ENCODE results near the gene TRIM67.
"Not testable (repeated sequence)": the region's sequence is repeated elsewhere in the genome, so short reads cannot be mapped to it uniquely, and the experiment has no call there.

The TRIM67 gene

DNA sequence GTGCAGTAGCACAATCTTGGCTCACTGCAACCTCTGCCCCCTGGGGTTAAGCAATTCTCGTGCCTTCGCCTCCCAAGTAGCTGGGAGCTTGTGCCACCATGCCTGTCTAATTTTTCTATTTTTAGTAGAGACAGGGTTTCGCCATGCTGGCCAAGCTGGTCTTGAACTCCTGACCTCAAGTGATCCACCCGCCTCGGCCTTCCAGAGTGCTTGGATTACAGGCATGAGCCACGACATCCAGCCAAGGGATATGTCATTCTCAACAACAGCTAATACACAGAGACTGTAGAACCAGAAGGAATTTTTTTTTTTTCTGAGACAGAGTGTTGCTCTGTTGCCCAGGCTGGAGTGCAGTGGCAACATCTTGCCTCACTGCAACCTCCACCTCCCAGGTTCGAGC, 3.7 kb upstream of the TRIM67 start:
- not testable (repeated sequence) for DNase-seq (ENCODE audit: low spot score)

DNA sequence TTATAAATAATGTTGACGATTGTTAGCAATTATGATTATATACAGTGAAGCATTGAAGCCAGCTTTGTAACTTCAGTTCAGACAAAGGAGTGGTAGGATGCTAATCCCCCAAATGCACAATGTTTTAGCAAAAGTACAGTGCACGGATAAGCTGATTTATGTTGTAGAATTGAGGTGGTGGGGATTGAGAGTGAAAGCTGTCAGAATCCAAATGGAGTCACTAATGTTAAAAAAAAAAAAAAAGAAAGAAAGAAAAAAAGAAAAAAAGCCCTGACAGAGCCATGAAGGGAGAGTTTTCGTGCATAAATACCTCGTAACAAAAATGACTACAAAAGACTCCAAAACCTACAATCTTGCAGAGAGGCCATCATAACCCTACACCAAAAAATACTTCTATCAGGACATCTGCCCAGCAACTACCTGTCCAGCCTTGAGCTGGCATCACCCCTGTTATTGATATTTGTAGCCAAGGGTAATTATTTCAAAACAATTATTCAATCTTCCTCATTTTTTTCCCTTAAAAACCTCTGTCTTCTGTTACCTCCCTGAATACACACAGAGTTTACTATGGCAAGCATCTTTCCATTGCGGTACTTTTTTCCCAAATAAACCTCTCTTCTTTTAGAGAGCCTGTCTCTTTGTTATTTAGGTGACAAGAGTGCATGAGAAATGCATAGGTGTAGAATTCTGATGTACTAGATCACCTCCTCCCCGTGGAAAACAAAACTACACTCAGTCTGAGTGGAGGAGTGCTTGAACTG, 2.5 kb upstream of the TRIM67 start:
- no peak for DNase-seq (ENCODE audit: low spot score)

DNA sequence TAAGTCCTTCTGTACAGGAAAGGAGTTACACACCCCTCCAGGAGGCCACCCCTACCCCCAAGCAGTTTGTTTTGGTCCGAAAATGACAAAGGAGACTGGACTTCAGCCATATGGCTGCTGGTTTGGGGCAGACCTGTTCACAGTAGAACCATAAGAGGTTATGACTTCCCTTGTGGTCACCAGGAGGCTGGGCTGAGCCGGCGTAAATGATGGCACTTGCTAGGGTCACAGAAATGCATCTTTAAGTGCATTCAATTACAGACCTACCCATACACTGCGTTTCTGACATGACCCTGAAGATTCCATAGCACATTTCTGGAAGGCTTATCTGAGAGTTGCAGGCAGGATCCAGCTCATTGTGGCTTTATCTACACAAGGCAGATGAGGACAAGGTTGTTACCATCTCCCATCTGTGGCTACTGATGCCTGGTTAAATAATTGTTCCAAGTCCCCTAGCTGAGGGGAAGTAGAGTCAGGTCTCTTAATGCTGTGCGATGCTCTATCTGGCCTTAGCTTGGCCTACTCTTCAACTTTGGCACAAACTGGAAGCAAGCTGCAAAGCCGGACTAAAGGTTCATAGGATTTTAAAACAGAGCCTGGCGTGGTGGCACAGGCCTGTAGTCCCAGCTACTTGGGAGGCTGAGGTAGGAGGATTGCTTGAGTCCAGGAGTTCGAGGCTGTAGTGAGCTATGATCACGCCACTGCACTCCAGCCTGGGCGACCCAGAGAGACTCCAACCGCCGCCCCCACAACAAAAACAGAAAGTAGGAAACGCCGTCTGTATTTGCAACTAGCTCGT, 1.7 kb upstream of the TRIM67 start:
- DNase-seq (ENCODE audit: low spot score), result no peak

DNA sequence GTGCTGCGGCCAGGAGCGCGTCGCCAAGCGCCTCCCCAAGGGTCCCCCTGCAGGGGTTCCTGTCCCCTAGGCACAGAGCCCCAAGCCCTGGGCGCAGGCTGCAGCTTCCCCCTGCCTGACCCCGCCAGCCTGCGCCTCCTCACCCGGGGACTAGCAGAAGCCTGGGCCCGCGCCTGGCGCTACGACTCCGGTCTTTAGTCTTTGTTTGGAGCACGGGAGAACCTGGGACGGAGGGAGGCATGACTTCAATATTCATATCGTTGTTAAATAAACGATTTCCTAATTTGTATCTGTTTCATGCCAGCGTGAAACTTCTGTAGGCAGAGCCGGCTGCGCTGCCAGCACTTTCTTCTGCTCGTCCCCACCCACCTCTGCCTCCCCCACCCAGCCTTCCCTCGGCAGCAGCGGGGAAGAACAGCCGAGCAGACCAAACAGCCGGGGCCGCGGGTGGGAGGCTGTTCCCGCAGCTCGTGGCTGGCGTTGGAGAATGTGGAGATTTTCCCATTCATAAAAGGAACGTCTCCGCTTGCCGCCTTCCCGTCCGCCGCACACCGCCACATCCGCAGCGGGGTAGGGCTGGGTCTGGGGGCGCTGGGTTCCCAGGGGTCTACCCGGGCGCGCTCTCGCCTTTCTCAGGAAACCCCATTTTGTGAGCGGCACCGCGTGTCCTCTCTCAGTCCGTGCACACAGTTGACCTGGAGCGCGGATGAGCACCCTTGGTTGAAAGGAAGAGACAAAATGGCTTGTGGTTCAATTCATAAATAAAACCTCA, 777 bp upstream of the TRIM67 start:
- no peak for DNase-seq (ENCODE audit: low spot score)

DNA sequence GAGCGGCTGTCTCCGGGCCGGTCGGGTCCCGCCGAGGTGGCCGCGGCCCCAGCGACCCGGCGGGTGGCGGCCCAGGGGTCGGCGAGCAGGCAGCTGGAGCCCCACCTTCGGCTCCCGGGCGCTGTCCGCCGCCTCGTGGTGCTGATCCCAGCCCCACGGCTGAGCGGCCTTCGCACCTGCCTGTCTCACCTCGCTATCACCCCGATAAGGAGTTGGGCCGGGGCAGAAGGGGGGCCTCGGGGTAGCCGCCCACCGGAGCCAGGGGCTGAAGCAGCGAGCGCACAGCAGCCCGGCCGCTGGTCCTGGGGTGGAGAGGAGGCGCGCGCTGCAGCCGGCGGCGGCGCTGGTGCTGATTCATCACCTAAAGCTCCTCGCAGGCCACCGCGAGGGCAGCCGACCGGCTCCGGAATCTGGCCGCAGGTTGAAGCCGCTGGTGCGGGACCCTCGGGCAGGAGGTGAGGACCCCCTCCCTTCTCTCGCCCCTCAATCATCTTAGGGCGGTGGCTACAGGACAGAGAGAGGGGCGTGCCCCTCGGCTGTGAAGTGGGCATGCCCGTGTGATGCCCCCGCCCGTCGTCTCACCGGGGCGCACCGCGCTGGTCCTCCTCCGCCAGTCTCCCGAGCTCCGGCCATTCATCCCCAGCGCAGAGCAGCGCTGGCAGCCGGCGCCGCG, 575 bp downstream of the TRIM67 start:
- DNase-seq (ENCODE audit: low spot score), result no peak

DNA sequence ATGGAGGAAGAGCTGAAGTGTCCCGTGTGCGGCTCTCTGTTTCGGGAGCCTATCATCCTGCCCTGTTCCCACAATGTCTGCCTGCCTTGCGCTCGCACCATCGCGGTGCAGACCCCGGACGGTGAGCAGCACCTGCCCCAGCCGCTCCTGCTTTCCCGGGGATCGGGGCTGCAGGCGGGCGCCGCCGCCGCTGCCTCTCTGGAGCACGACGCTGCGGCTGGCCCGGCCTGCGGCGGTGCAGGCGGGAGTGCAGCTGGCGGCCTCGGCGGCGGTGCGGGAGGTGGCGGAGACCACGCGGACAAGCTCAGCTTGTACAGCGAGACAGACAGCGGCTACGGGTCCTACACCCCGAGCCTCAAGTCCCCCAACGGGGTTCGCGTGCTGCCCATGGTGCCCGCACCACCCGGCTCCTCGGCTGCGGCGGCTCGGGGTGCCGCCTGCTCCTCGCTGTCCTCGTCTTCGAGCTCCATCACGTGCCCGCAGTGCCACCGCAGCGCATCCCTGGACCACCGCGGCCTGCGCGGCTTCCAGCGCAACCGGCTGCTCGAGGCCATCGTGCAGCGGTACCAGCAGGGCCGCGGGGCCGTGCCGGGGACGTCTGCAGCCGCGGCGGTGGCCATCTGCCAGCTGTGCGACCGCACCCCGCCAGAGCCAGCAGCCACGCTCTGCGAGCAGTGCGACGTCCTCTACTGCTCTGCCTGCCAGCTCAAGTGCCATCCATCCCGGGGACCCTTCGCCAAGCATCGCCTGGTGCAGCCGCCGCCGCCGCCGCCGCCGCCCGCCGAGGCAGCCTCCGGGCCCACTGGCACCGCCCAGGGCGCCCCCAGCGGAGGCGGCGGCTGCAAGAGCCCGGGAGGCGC, 1.3 kb downstream of the TRIM67 start:
- DNase-seq (ENCODE audit: low spot score), result no peak

DNA sequence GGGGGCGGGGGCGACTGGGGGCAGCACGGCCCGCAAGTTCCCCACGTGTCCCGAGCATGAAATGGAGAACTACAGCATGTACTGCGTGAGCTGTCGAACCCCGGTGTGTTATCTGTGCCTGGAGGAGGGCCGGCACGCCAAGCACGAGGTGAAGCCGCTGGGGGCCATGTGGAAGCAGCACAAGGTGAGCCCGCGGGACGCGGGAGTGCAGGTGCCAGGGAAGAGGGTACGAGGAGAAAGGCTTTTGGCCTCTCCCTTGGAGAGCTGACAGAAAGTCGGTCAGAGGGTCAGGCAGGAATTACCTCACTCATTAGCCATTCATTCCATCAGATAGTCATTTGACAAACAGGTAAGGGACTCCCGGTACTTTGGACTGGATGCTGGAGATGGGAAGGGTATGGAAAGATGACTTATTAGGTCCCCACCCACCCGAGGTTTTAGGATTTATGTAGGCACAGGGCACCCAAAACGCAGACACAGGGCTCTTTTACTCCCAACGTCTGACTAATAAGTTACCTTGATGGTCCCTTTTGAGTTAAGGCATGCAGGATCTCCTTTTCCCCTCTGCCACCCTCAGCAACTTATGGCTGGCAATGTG, 2.1 kb downstream of the TRIM67 start:
- no peak for DNase-seq (ENCODE audit: low spot score)

DNA sequence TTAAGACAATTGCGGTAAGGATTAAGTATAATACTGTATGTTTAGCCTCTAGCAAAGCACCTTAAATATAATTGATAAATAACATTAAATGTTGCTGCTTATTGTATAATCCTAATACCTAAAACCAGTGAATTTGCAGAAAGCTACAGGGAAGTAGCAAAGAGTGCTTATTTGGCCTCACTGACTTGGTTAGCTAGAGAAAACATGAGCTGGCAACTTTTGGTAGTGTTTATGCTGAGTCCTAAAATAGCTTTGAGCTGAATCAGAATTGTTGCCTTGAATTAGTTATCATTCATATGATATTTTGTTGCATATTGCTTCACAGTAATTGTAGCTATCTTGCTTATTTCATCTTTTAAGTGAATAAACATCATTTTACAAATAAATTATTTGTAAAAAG, 3.5 kb downstream of the TRIM67 start:
- DNase-seq (ENCODE audit: low spot score), result no peak

DNA sequence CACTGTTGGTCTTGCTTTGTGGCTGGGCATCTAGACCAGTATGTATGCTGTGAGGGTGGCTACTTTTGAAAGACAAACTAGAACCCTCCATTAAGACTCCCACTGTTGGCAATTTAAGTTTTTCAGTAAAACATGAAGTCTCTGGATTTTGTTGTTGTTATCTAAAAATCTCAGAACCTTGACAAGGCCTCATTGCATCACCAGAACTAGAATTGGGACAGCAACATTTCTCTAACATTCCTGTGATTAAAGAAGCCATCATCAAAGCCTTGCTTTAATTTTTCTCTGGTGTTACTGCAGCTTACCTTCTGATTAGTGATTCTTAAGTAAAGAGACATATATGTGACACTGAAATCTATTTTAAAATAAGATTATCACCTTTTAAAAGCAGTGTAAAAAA, 4.5 kb downstream of the TRIM67 start:
- no peak for DNase-seq (ENCODE audit: low spot score)

DNA sequence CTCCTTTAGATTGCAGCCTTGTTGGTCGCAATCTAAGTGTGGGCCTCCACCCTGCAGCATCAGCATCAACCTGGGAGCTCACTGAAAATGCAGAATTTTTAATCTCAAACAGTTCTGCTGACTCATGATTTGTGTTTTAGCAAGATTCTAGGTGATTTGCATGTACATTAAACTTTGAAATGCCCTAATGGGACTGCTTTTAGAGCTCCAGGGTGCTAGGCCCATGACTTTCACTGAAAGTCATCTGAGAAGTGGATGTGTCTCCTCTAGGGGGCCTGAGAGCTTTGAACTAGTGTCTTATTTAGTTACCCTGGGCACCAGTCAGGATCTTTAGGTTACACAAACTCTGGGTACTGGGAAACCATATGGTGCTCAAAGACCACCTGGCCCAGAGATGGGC, 9.0 kb downstream of the TRIM67 start:
- DNase-seq (ENCODE audit: low spot score), result no peak

DNA sequence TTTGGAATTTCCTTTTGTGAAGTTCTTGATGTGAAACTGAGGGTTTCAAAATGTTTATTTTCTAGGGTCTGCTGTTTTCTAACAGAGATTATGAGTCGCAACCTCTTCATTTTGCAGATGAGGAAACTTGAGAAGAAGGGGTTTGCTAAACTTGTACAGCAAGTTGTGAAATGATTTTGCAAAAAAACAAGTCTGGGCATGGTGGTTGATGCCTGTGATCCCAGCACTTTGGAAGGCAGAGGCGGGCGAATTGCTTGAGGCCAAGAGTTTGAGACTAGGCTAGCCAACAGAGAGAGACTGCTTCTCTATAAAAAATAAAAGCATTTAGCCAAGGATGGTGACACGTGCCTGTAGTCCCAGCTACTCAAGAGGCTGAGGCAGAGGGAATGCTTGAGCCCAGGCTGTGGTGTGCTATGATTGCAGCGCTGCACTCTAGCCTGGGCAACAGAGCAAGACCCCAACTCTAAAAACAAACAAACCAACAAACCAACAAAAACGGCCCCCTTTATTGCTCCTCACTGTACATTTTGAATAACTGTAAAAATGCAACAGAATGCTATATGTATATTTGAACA, 9.9 kb downstream of the TRIM67 start:
- no peak for DNase-seq (ENCODE audit: low spot score)

DNA sequence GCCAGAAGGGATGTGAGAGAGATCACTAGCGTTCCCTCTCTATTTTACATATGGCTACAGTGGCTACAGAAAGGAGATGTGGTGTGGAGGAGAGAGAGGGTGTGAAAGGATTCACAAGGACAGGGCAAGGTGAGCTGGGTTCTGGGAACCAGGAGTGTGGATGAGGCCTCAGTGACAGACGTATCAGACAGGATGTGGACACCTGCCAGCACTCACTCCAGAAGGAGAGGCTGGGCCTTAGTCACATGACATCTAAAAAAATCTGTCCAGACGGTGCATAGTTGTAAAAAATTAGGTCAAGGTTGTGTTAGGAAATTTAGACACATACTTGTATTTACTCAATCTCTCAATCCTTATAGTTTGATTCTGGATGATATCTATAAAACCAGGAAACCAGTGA, 10.6 kb downstream of the TRIM67 start:
- DNase-seq (ENCODE audit: low spot score), result no peak

DNA sequence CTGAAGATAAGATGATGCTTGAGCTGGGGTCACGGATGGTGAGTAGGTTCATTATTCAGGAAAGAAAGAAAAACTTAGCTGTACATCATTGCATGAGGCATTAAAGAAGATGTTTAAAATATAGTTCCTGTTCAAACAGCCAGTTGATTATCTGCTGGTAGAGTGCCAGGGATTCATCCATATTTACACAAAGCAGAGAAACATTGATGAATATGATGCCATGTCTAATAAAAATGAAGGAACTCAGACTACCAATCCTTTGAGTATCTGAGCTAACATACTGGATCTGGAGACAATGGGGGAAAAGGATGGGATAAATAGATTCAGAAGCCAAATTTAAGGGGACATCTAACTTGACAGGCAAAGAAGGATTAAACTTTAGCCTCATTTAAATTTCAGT, 14.6 kb downstream of the TRIM67 start:
- no peak for DNase-seq (ENCODE audit: low spot score)

DNA sequence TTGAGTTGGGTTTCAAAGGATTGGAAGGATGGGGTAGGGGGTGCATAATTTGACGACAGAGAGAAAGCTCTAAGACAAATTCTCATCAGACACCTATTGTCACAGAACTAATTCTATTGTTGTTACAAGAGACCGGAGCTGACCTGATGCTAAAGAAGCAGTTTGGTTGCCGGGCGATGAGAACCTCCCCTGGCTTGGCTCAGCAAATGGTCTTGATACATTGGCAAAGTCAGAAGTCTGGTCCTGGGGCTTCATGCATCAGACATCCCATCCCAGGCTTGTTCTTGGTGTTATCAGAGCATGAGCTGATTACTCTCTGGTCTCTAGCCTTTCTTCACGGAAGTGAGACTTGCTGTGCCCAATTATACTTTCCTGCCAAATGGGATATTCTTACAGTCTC, 15.4 kb downstream of the TRIM67 start:
- no peak for DNase-seq (ENCODE audit: low spot score)

DNA sequence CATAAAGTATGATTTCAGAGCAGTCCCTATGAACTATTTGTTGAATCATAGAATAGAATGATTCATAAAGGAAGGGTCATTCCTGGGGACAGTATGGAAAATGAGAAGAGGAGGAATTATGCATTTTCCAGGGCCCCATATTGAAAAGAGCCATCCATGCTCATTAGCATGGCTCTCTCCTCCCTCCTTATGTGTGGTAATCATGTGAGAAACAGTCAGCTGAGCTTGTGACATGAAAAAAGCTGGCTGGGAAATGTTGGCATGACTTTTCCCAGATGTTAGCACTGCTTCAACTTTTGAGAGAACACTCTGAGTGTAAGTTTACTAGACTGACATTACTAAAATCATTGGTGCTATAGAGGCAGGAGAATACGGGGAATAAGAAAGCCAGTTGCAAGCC, 16.1 kb downstream of the TRIM67 start:
- no peak for DNase-seq (ENCODE audit: low spot score)

DNA sequence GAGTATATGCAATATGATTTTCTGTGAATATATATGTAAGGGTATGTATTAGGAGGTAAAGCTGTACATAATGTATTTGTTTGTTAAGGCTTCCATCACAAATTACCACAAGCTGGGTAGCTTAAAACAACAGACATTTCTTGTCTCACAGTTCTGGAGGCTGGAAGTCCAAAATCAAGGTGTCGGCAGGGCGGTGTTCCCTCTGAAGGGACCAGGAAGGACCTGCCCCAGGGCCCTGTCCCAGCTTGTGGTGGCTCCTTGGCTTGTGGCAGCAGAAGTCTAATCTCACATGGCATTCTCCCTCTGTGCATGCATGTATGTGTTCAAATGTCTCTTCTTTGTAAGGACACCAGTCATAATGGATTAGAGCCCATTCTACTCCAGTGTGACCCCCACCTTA, 17.1 kb downstream of the TRIM67 start:
- DNase-seq (ENCODE audit: low spot score), result no peak

DNA sequence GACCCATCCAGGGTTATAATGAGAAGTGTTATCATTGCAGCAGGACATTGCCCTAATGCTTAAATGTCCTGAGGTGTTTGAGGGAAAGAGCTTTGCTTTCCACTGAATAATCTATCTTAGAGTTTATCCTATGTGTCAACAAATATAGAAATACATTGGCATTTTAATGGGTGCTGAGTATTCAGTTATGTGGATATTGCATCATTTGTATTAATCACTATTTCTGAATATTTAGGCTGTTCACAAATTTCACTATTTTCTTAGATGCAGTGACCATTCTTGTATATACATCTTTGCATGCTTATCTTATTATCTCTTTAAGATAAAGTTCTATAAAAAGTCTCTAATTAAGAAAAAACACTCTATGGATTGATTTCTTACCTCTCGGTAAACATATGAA, 18.2 kb downstream of the TRIM67 start:
- DNase-seq (ENCODE audit: low spot score), result no peak

DNA sequence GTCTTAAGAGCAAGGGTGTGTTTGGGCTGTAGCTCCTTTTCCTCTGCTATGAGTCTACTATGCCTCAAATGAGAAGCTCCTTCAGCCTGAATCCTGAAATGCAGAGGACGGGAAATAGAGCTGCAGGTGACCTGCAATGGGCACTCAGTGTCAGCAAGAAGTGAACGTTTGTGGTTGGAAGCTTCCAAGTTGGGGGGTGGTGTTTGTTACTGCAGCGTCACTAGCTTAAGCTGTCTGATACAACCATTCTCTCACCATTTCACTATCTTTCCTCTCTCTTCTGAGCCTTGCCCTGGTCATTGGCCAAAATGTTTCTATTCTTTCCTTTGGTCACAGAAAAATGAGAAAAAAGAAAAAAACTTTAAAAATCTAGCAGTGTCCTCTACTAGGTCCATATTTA, 19.4 kb downstream of the TRIM67 start:
- no peak for DNase-seq (ENCODE audit: low spot score)

DNA sequence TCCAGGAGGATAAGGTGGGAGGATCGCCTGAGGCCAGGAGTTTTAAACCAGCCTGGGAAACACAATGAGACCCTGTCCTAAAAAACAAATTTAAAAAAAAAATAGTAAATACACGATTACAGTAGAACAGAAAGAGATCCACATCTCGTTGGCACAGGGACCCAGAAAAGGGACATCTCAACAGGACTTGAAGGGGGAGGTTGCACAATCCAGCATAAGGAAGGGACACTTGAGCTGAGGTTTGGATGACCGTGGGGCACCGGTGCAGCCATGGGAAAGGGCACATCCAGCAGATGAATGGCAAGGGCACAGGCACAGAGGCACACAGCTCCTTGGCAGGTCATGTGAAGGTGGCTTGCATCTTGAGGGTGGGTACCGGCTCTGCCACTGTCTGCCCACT, 20.5 kb downstream of the TRIM67 start:
- no peak for DNase-seq (ENCODE audit: low spot score)
